SK-N-SH (cell line): ENCODE data around the gene GTF3C1. TPM values are rescaled to one million over a fixed set of nuclear protein-coding genes. Genes with fewer than 3 reads are reported as not detected.

Source experiments
- CTCF ChIA-PET: fragments of 300-600, 350-600 bp; formaldehyde crosslinking; extraction: SDS; loops from one replicate; lab custom pipeline; 2021; lab: Yijun Ruan, JAX
- POLR2A ChIA-PET: fragments of 350-600 bp; sonication (Branson Sonifier 250); formaldehyde crosslinking; extraction: SDS; loops from one replicate; lab custom pipeline; 2020; ENCODE audit warnings: antibody characterized with exemption, inconsistent platforms; lab: Yijun Ruan, JAX
- DNase-seq: peaks from one replicate; pipeline ENCODE4 v3.0.0; 2012
- H2AFZ ChIP-seq: fragments of 200-600 bp; sonication (generic); 2 replicates; pipeline ENCODE4 v1.8.1; 2016; ENCODE audit warnings: antibody characterized with exemption, mild to moderate bottlenecking, low read depth
- H3F3A ChIP-seq: fragments of 200-600 bp; sonication (generic); replicated peaks from 2 replicates; pipeline ENCODE3; 2016; ENCODE audit warnings: antibody characterized with exemption, mild to moderate bottlenecking; ENCODE audit not compliant: insufficient read depth
- H3K27ac ChIP-seq, 2 experiments: fragments of 200-500 bp in 1 of 2; fragments of 200-600 bp in 1 of 2; sonication (Bioruptor generic) in 1 of 2; sonication (generic), shearing (Covaris generic) in 1 of 2; 2 replicates each; pipeline versions ENCODE4 v1.5.1 to v1.6.1; 2014 to 2016; ENCODE audit warnings: low read depth in 2 of 2, inconsistent platforms in 1 of 2, low read length in 1 of 2, mild to moderate bottlenecking in 1 of 2, mixed read lengths in 1 of 2
- H3K27me3 ChIP-seq: fragments of 200-600 bp; sonication (generic), shearing (Covaris generic); 2 replicates; pipeline ENCODE4 v1.6.1; 2016; ENCODE audit warnings: mixed run types; ENCODE audit not compliant: insufficient read depth
- H3K36me3 ChIP-seq, 2 experiments: fragments of 200-500 bp in 1 of 2; fragments of 200-600 bp in 1 of 2; sonication (Bioruptor generic) in 1 of 2; sonication (generic) in 1 of 2; replicated peaks in 1 of 2; 2 replicates each; pipeline versions ENCODE3 to v1.5.1; 2014 to 2016; ENCODE audit warnings: low read length in 1 of 2, mild to moderate bottlenecking in 1 of 2; ENCODE audit not compliant: insufficient read depth in 2 of 2, control insufficient read depth in 1 of 2
- H3K4me1 ChIP-seq, 2 experiments: fragments of 200-500 bp in 1 of 2; fragments of 200-600 bp in 1 of 2; sonication (Bioruptor generic) in 1 of 2; sonication (generic), shearing (Covaris generic) in 1 of 2; 2 replicates each; pipeline versions ENCODE4 v1.5.1 to v1.6.1; 2014 to 2016; ENCODE audit warnings: low read depth in 1 of 2, low read length in 1 of 2, mixed run types in 1 of 2; ENCODE audit not compliant: insufficient read depth in 2 of 2, control insufficient read depth in 1 of 2
- H3K4me2 ChIP-seq: fragments of 200-600 bp; sonication (generic), shearing (Covaris generic); 2 replicates; pipeline ENCODE4 v1.6.1; 2017; ENCODE audit warnings: mixed run types
- H3K4me3 ChIP-seq, 2 experiments: fragments of 200-500 bp in 1 of 2; fragments of 200-600 bp in 1 of 2; sonication (Bioruptor generic) in 1 of 2; sonication (generic), shearing (Covaris generic) in 1 of 2; 2 replicates each; pipeline versions ENCODE4 v1.5.1 to v1.8.1; 2014 to 2016; ENCODE audit warnings: low read depth in 2 of 2, inconsistent platforms in 1 of 2, low read length in 1 of 2, mild to moderate bottlenecking in 1 of 2, mixed read lengths in 1 of 2, moderate library complexity in 1 of 2
- H3K79me2 ChIP-seq: fragments of 200-600 bp; sonication (generic); 2 replicates; pipeline ENCODE4 v1.8.1; 2017; ENCODE audit warnings: mild to moderate bottlenecking; ENCODE audit not compliant: insufficient read depth
- H3K9ac ChIP-seq: fragments of 200-600 bp; sonication (generic); 2 replicates; pipeline ENCODE4 v1.6.1; 2017; ENCODE audit warnings: mixed run types
- H3K9me2 ChIP-seq: fragments of 200-600 bp; sonication (generic); 2 replicates; pipeline ENCODE4 v1.6.1; 2017; ENCODE audit warnings: mixed run types
- H3K9me3 ChIP-seq: fragments of 200-600 bp; sonication (generic); 2 replicates; pipeline ENCODE4 v1.6.1; 2017; ENCODE audit warnings: mixed run types, mild to moderate bottlenecking, moderate library complexity
- H4K20me1 ChIP-seq: fragments of 200-600 bp; sonication (generic); 2 replicates; pipeline ENCODE4 v1.6.1; 2017; ENCODE audit warnings: mild to moderate bottlenecking, mixed run types; ENCODE audit not compliant: insufficient read depth
- ELF1 ChIP-seq: IDR thresholded peaks from 2 replicates; pipeline ENCODE4 v1.4.0; 2012
- GABPA ChIP-seq: IDR thresholded peaks from 2 replicates; pipeline ENCODE4 v1.4.0; 2012; ENCODE audit warnings: low read depth, mild to moderate bottlenecking
- IRF3 ChIP-seq: fragments of 150-350 bp; IDR thresholded peaks from 2 replicates; pipeline ENCODE4 v1.6.1; 2016; ENCODE audit warnings: mild to moderate bottlenecking, low read depth, low read length
- PBX3 ChIP-seq: IDR thresholded peaks from 2 replicates; pipeline ENCODE4; 2012
- REST ChIP-seq: IDR thresholded peaks from 2 replicates; pipeline ENCODE4 v1.6.1; 2012; ENCODE audit warnings: mild to moderate bottlenecking, low read depth, low read length, moderate library complexity
- RXRA ChIP-seq: IDR thresholded peaks from 2 replicates; pipeline ENCODE4 v1.4.0; 2012; ENCODE audit warnings: low read depth, mild to moderate bottlenecking, borderline replicate concordance
- TAF1 ChIP-seq: IDR thresholded peaks from 2 replicates; pipeline ENCODE4 v1.6.1; 2012; ENCODE audit warnings: low read depth, mild to moderate bottlenecking, low read length, moderate library complexity, borderline replicate concordance
- USF2 ChIP-seq: fragments of 150-350 bp; IDR thresholded peaks from 2 replicates; pipeline ENCODE4 v1.6.1; 2017; ENCODE audit warnings: antibody characterized with exemption, low read length, low read depth, borderline replicate concordance
- WGBS: methylation state at CpG from one replicate; pipeline ENCODE4 v1.1.6; 2017; ENCODE audit warnings: low lambda C conversion rate; 5-methylcytosine and 5-hydroxymethylcytosine counted together
- polyA plus RNA-seq, 3 experiments: library from polyadenylated mRNA; depleted of rRNA; stranded (reverse); fragments of >200 nt; gene quantifications; 2 replicates each; pipeline ENCODE4 v1.2.3, GENCODE V29; 2012

GTF3C1 gene
- polyA plus RNA-seq, 1 of the 3 experiments (the other 2 are of a cell fraction) = 47.2 TPM

GRCh38 chr16:27558434-27558833 is 8.7 kb upstream of the GTF3C1 start (continued):
- no peak for TF ChIP-seq PBX3
- no peak for TF ChIP-seq IRF3

- 88% methylated on average over 1 of the region's 1 CpG for WGBS
- POLR2A ChIA-PET = no interaction called here
Measured at GRCh38 chr16:27556471-27556870, 6.8 kb upstream of the GTF3C1 start.

More at GRCh38 chr16:27556471-27556870, 6.8 kb upstream of the GTF3C1 start:
- no peaks in the 10 kb centered on the region for H3K27me3 ChIP-seq
- H3K4me1 ChIP-seq = no peaks in the 10 kb centered on the region
- no peak overlapping the region for H2AFZ ChIP-seq
- TF ChIP-seq GABPA (no peak), RXRA (no peak), USF2 (no peak), TAF1 (no peak), ELF1 (no peak), REST (no peak)
- TF ChIP-seq, all 33 proteins: peak for 0
- Histone ChIP-seq H3F3A (peaks cover 3% of the 10 kb centered on the region), H3K4me3 (no peak overlapping the region), H3K9me3 (no peaks in the 10 kb centered on the region), H3K9me2 (no peaks in the 10 kb centered on the region), H4K20me1 (no peaks in the 10 kb centered on the region; the same call in 1 of the 2 replicates), H3K27ac (no peak overlapping the region), H3K4me2 (no peak overlapping the region), H3K36me3 (no peaks in the 10 kb centered on the region), H3K79me2 (peaks cover 66% of the 10 kb centered on the region), H3K9ac (no peak overlapping the region)
- no peak for DNase-seq
- CTCF ChIA-PET = interaction anchor here (0.6 kb wide), 2 partner anchors 506 to 716 kb away, joined by 3 read pairs; no protein-coding TSS in a partner anchor
